ENCODE data around the gene OSER1.
"Not testable (repeated sequence)": the region's sequence is repeated elsewhere in the genome, so short reads cannot be mapped to it uniquely, and the experiment has no call there.

Gene OSER1

GRCh38 chr20:44210406-44211176 is at the start of gene OSER1:
Gene OSER1 (minus strand): TSS chr20:44210771. CDS start chr20:44206957, 3,814 bp downstream.
- DNase-seq (ENCODE audit: low spot score): peak; percentile 97

GRCh38 chr20:44258226-44258890 is 47.8 kb upstream of the OSER1 start:
- DNase-seq (ENCODE audit: low spot score): no peak

- DNase-seq (ENCODE audit: low spot score): no peak
Measured at GRCh38 chr20:44256961-44257360, 46.4 kb upstream of the OSER1 start.

- DNase-seq (ENCODE audit: low spot score): no peak
Measured at GRCh38 chr20:44255942-44256341, 45.4 kb upstream of the OSER1 start.

- DNase-seq (ENCODE audit: low spot score): no peak
Measured at GRCh38 chr20:44254073-44254472, 43.5 kb upstream of the OSER1 start.

- no peak for DNase-seq (ENCODE audit: low spot score)
Measured at GRCh38 chr20:44253528-44253927, 43.0 kb upstream of the OSER1 start.

GRCh38 chr20:44251284-44251683 is 40.7 kb upstream of the OSER1 start:
- no peak for DNase-seq (ENCODE audit: low spot score)

- no peak for DNase-seq (ENCODE audit: low spot score)
Measured at GRCh38 chr20:44248410-44248759, 37.8 kb upstream of the OSER1 start.

- no peak for DNase-seq (ENCODE audit: low spot score)
Measured at GRCh38 chr20:44247586-44248409, 37.2 kb upstream of the OSER1 start.

- DNase-seq (ENCODE audit: low spot score): no peak
Measured at GRCh38 chr20:44247131-44247571, 36.6 kb upstream of the OSER1 start, which contains the start of gene GDAP1L1. Gene GDAP1L1 (plus strand): TSS chr20:44247308. CDS start chr20:44247335, 27 bp downstream.

- DNase-seq (ENCODE audit: low spot score): no peak
Measured at GRCh38 chr20:44245977-44246376, 35.4 kb upstream of the OSER1 start.

GRCh38 chr20:44241796-44242195 is 31.2 kb upstream of the OSER1 start:
- DNase-seq (ENCODE audit: low spot score): no peak

- DNase-seq (ENCODE audit: low spot score): not testable (repeated sequence)
Measured at GRCh38 chr20:44236840-44237239, 26.3 kb upstream of the OSER1 start.

- DNase-seq (ENCODE audit: low spot score): no peak
Measured at GRCh38 chr20:44235702-44236101, 25.1 kb upstream of the OSER1 start.

- no peak for DNase-seq (ENCODE audit: low spot score)
Measured at GRCh38 chr20:44234566-44235317, 24.2 kb upstream of the OSER1 start.

- DNase-seq (ENCODE audit: low spot score): no peak
Measured at GRCh38 chr20:44233436-44234016, 23.0 kb upstream of the OSER1 start.

- not testable (repeated sequence) for DNase-seq (ENCODE audit: low spot score)
Measured at GRCh38 chr20:44232469-44232856, 21.9 kb upstream of the OSER1 start.

GRCh38 chr20:44231713-44232468 is 21.3 kb upstream of the OSER1 start:
- DNase-seq (ENCODE audit: low spot score): no peak

GRCh38 chr20:44231193-44231592 is 20.6 kb upstream of the OSER1 start:
- no peak for DNase-seq (ENCODE audit: low spot score)

- DNase-seq (ENCODE audit: low spot score): no peak
Measured at GRCh38 chr20:44228465-44229258, 18.1 kb upstream of the OSER1 start.
